HL-60 (cell line): ENCODE results near the gene MAPT.

Experiments used
- DNase-seq, 2 experiments: peaks; one replicate each; pipeline ENCODE4 v3.0.0-alpha.2; 2010 to 2020; ENCODE audit warnings: low read depth in 1 of 2, low spot score in 1 of 2
- H3K27ac ChIP-seq: fragments of 250-450 bp; sonication (Bioruptor Pico); replicated peaks from 2 replicates; pipeline ENCODE4 v1.5.1; 2020; ENCODE audit warnings: mild to moderate bottlenecking, moderate library complexity
- H3K27me3 ChIP-seq: fragments of 250-450 bp; sonication (Bioruptor Pico); 2 replicates; pipeline ENCODE4 v1.5.1; 2021; ENCODE audit warnings: mild to moderate bottlenecking, moderate library complexity; ENCODE audit not compliant: insufficient read depth, poor library complexity, severe bottlenecking
- H3K4me3 ChIP-seq: replicated peaks from 2 replicates; pipeline ENCODE4 v1.5.1; 2011; ENCODE audit warnings: mild to moderate bottlenecking, control low read depth, low read length; ENCODE audit not compliant: insufficient read depth
- GABPA ChIP-seq: IDR thresholded peaks from 2 replicates; pipeline ENCODE4 v1.6.1; 2012; ENCODE audit warnings: low read depth
- POLR2AphosphoS5 ChIP-seq: IDR thresholded peaks from 2 replicates; pipeline ENCODE4 v1.6.1; 2012; ENCODE audit warnings: low read depth
- SPI1 ChIP-seq: IDR thresholded peaks from 2 replicates; pipeline ENCODE4 v1.6.1; 2012; ENCODE audit warnings: low read depth, mild to moderate bottlenecking, borderline replicate concordance
- TF ChIP-seq, protein P1 (sequence below): IDR thresholded peaks from 2 replicates; pipeline ENCODE4 v1.6.1; 2012; ENCODE audit warnings: low read depth; ENCODE audit not compliant: insufficient replicate concordance
- TF ChIP-seq, protein P2 (sequence below): IDR thresholded peaks from one replicate; pipeline ENCODE4 v1.5.1; 2011; ENCODE audit warnings: low read length, control low read depth, inconsistent platforms; ENCODE audit not compliant: insufficient read depth

MAPT gene

DNA sequence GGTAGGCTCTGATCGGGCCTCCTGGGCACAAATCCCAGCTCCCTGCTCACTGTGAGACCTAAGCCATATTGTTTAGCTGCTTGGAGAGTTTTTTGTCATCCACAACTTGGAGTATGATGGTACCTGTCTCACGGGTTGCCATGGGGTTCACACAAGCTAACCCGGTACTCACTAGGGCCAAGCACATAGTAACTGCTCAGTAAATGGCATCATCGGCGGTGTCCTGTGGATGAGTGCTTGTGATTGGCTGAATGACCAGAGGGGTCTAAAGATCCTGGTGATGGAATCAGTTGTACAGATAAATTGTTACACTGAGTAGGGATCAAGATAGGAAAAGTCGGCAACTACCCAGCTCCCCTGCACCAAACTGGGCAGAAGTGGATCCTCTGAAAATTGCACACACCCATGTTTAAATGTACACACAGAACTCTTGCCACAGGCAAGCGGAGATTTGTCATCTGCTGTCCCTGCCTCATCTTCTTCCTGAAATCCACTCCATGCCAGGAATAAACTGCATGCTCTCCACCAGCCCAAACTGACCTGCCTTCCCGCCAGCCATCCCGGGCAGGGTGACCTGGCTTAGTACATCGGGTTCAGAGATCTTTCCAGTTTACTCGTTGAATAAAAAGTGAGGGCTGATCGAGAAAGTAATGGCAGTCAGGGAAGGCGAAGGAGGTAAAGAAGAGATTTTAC lies 6.5 kb downstream of the MAPT start:
- Histone ChIP-seq H3K27me3 (peaks cover 27% of the 10 kb centered on the region), H3K27ac (no peak overlapping the region), H3K4me3 (no peak overlapping the region)
- TF ChIP-seq, protein P1, sequence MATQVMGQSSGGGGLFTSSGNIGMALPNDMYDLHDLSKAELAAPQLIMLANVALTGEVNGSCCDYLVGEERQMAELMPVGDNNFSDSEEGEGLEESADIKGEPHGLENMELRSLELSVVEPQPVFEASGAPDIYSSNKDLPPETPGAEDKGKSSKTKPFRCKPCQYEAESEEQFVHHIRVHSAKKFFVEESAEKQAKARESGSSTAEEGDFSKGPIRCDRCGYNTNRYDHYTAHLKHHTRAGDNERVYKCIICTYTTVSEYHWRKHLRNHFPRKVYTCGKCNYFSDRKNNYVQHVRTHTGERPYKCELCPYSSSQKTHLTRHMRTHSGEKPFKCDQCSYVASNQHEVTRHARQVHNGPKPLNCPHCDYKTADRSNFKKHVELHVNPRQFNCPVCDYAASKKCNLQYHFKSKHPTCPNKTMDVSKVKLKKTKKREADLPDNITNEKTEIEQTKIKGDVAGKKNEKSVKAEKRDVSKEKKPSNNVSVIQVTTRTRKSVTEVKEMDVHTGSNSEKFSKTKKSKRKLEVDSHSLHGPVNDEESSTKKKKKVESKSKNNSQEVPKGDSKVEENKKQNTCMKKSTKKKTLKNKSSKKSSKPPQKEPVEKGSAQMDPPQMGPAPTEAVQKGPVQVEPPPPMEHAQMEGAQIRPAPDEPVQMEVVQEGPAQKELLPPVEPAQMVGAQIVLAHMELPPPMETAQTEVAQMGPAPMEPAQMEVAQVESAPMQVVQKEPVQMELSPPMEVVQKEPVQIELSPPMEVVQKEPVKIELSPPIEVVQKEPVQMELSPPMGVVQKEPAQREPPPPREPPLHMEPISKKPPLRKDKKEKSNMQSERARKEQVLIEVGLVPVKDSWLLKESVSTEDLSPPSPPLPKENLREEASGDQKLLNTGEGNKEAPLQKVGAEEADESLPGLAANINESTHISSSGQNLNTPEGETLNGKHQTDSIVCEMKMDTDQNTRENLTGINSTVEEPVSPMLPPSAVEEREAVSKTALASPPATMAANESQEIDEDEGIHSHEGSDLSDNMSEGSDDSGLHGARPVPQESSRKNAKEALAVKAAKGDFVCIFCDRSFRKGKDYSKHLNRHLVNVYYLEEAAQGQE: no peak
- TF ChIP-seq, protein P2, sequence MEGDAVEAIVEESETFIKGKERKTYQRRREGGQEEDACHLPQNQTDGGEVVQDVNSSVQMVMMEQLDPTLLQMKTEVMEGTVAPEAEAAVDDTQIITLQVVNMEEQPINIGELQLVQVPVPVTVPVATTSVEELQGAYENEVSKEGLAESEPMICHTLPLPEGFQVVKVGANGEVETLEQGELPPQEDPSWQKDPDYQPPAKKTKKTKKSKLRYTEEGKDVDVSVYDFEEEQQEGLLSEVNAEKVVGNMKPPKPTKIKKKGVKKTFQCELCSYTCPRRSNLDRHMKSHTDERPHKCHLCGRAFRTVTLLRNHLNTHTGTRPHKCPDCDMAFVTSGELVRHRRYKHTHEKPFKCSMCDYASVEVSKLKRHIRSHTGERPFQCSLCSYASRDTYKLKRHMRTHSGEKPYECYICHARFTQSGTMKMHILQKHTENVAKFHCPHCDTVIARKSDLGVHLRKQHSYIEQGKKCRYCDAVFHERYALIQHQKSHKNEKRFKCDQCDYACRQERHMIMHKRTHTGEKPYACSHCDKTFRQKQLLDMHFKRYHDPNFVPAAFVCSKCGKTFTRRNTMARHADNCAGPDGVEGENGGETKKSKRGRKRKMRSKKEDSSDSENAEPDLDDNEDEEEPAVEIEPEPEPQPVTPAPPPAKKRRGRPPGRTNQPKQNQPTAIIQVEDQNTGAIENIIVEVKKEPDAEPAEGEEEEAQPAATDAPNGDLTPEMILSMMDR: no peak
- TF ChIP-seq POLR2AphosphoS5 (no peak), GABPA (no peak), SPI1 (no peak)
- no peak for DNase-seq

DNA sequence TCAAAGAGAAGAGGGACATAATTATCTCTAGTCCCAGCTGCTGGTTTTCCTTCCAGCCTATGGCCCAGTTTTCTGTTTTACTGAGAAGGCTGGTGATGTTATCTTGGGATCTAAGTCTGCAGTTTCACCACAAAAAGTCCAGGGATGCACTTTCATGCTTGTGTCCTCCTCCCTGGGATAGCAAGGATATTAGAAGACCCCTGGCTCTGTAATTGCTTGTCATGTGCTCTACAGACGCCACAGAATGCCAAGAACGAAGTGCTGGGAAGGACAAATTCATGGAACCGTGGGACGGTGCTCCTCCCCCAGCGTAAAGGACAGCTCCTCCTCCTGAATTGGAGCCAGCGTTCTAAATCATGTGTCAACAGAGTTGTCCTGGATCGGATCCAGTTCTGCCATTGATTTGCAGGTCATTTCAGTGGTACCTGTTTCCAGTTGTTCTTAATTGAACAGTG lies 8.6 kb downstream of the MAPT start:
- no peak overlapping the region for H3K4me3 ChIP-seq
- TF ChIP-seq GABPA (no peak), POLR2AphosphoS5 (no peak), SPI1 (no peak)
- TF ChIP-seq, protein P2: no peak
- TF ChIP-seq, protein P1: no peak
- H3K27ac ChIP-seq: no peak overlapping the region
- DNase-seq: no peak
- H3K27me3 ChIP-seq: peaks cover 16% of the 10 kb centered on the region

DNA sequence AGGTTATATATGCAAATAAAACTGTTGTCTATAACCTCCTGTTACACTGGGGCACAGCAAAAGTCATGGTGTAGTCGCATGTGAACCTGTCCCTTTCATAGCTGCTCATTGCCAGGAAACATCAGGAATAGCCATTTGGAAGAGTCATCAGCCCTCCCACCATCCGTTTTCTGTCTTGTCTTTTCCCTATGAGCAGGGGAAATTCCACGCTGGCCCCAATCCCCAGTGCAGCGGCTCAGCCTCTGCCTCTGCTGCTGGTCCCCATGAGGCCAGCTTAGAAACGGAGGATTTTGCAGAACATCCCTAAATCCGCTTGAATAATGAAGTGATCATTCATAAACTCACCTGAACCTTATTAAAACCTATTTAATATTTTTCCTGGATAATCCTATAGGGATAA lies 10.5 kb downstream of the MAPT start:
- Histone ChIP-seq H3K4me3 (no peak overlapping the region), H3K27ac (no peak overlapping the region), H3K27me3 (peaks cover 21% of the 10 kb centered on the region)
- no peak for DNase-seq
- TF ChIP-seq, protein P1: no peak
- no peak for TF ChIP-seq GABPA
